DMS114 treated with DMSO at 0.1 percent for 48 hours (cell line): ENCODE data around the gene HEMK1.

ENCODE experiments used
- DNase-seq: peaks from one replicate; lab custom pipeline; 2025; ENCODE audit not compliant: unreplicated experiment; lab: John Stamatoyannopoulos, UW

The HEMK1 gene

GRCh38 chr3:50542177-50543034, 26.9 kb upstream of the HEMK1 start:
- DNase-seq = peak; percentile 53

- DNase-seq = no peak
Measured at GRCh38 chr3:50545781-50546180, 23.5 kb upstream of the HEMK1 start.

GRCh38 chr3:50549226-50549625, 20.1 kb upstream of the HEMK1 start:
- DNase-seq = no peak

GRCh38 chr3:50550079-50550736, 19.1 kb upstream of the HEMK1 start:
- peak; percentile 32 for DNase-seq

- no peak for DNase-seq
Measured at GRCh38 chr3:50551054-50551659, 18.2 kb upstream of the HEMK1 start.

GRCh38 chr3:50551681-50552435, 17.5 kb upstream of the HEMK1 start:
- DNase-seq = no peak

- DNase-seq = no peak
Measured at GRCh38 chr3:50552598-50552997, 16.7 kb upstream of the HEMK1 start.

GRCh38 chr3:50554553-50554952, 14.8 kb upstream of the HEMK1 start:
- DNase-seq = no peak

- no peak for DNase-seq
Measured at GRCh38 chr3:50557106-50557505, 12.2 kb upstream of the HEMK1 start.

GRCh38 chr3:50557915-50558314, 11.4 kb upstream of the HEMK1 start:
- DNase-seq = no peak

GRCh38 chr3:50559702-50560101, 9.6 kb upstream of the HEMK1 start:
- no peak for DNase-seq

GRCh38 chr3:50562861-50563260, 6.5 kb upstream of the HEMK1 start:
- no peak for DNase-seq

GRCh38 chr3:50563867-50564266, 5.5 kb upstream of the HEMK1 start:
- no peak for DNase-seq

- no peak for DNase-seq
Measured at GRCh38 chr3:50564321-50564720, 5.0 kb upstream of the HEMK1 start.

GRCh38 chr3:50567011-50567385, 2.3 kb upstream of the HEMK1 start:
- DNase-seq = no peak

- peak; percentile 29 for DNase-seq
Measured at GRCh38 chr3:50567386-50568167, 1.7 kb upstream of the HEMK1 start, which contains the start of gene C3orf18. TSS of gene C3orf18 (minus strand) at chr3:50567747. CDS start at chr3:50565699, 2,048 bp downstream.

- DNase-seq = no peak
Measured at GRCh38 chr3:50570508-50571279, 1.4 kb downstream of the HEMK1 start.

GRCh38 chr3:50571486-50571885, 2.2 kb downstream of the HEMK1 start:
- no peak for DNase-seq

GRCh38 chr3:50572158-50572557, 2.8 kb downstream of the HEMK1 start:
- no peak for DNase-seq
